Astrocyte of the spinal cord (primary cell): ENCODE measurements around the gene GNG13.
"Not testable (repeated sequence)": the region's sequence is repeated elsewhere in the genome, so short reads cannot be mapped to it uniquely, and the experiment has no call there.

Experiments used
- DNase-seq: peaks from one replicate; pipeline ENCODE4 v3.0.0; 2011; ENCODE audit warnings: low read depth, low spot score
- H3K4me3 ChIP-seq: 2 replicates; pipeline ENCODE4 v1.5.1; 2011; ENCODE audit warnings: low read depth, mild to moderate bottlenecking, low read length, moderate library complexity
- in situ Hi-C: cut with HindIII; loops from 2 replicates; pipeline ENCODE4 v1.10.0; 2017; ENCODE audit warnings: low sequenced_read_pairs
- TF ChIP-seq, protein P1 (sequence below): IDR thresholded peaks from 2 replicates; pipeline ENCODE4 v1.5.1; 2012; ENCODE audit warnings: low read depth, mild to moderate bottlenecking, low read length, inconsistent platforms

GNG13 gene

DNA sequence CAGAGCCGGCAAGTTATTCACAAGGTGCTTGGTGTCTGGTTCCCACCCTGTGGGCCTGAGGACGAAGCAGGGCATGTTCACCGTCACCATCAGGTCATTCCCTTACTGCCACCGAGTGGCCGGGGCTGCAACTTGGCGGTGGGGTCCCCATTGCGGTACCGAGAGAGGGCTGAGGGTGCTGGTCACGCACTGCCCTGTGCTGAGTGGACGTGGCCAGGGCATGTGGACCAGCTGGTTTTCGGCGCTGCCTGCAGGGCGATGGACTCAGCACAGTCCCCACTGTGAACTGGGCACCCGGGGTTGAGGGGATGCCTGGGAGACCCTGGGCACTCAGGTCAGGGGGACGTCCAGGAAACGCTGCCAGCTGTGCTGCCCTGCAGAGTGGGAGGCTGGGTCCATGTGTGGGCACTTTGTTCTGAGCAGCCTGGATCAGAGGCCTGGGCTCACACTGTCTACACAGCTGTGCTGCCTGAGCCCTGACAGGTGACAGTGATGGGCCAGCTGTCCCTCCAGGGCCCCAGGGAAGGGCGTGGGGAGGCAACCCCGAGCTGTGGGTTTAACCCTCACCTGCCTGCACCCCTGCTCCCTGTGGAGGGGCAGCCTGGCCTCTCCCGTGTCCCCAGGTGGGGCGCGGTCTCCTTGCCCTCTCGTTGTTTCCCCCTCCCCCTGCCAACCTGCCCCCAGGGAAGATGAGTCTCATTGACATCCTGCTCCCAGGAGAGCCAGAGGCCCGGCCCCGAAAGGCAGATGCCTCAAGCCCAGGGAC is 39.3 kb upstream of the GNG13 start:
- H3K4me3 ChIP-seq = no peak overlapping the region
- no peak for DNase-seq
- TF ChIP-seq, protein P1, sequence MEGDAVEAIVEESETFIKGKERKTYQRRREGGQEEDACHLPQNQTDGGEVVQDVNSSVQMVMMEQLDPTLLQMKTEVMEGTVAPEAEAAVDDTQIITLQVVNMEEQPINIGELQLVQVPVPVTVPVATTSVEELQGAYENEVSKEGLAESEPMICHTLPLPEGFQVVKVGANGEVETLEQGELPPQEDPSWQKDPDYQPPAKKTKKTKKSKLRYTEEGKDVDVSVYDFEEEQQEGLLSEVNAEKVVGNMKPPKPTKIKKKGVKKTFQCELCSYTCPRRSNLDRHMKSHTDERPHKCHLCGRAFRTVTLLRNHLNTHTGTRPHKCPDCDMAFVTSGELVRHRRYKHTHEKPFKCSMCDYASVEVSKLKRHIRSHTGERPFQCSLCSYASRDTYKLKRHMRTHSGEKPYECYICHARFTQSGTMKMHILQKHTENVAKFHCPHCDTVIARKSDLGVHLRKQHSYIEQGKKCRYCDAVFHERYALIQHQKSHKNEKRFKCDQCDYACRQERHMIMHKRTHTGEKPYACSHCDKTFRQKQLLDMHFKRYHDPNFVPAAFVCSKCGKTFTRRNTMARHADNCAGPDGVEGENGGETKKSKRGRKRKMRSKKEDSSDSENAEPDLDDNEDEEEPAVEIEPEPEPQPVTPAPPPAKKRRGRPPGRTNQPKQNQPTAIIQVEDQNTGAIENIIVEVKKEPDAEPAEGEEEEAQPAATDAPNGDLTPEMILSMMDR = no peak
- in situ Hi-C loops = no loop called here

DNA sequence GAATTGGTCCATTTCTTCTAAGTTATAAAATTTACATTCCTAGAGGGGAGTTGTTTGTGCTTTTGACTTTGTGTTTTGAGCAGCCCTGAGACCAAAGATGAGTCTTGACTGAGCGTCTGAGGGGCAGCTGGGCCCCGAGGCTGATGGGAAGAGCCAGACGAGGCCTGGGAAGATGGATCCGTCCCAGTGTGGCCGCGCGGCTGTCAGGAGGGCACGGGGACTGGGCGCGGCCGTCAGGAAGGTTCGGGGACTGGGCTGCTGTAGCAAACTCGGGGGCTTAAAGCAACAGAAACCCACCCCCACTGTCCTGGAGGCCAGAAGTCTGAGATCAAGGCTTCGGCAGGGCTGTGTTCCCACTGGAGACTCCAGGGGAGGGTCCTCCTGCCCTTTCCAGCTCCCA is 38.2 kb upstream of the GNG13 start:
- H3K4me3 ChIP-seq = no peak overlapping the region
- TF ChIP-seq, protein P1 = no peak
- no peak for DNase-seq
- in situ Hi-C loops = no loop called here

DNA sequence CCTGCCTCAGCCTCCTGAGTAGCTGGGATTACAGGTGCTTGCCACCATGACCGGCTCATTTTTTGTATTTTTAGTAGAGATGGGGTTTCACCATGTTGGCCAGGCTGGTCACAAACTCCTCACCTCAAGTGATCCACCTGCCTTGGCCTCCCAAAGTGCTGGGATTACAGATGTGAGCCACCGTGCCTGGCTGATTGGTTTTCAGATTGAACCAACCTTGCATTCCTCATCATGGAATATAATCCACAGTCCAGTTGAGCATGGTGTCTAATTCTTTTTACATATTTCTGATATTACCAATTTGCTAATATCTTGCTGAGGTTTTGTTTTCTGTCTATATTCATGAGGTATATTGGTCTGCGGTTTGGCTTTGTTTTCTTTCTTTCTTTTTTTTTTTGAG is 36.3 kb upstream of the GNG13 start:
- H3K4me3 ChIP-seq, DNase-seq, in situ Hi-C loops: not testable (repeated sequence)

DNA sequence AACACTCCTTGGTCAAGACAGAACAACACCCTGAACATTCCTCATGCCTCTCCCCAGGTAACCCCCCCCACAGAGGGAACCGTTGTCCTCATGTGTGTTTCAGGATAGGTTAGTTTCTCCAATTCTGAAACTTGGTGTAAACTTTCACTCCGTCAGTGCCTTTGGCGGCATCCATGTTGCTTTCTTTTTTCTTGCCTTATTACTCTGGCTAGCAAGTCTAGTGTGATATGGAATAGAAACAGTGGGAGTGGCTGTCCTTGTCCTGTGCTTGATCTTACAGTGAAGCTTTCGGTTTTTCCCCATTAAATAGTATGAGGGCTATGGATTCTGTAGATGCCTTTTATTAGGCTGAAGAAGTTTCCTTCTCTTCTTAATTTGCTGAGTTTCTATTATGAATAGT is 35.7 kb upstream of the GNG13 start:
- TF ChIP-seq, protein P1 = no peak
- no peak for DNase-seq
- in situ Hi-C loops = no loop called here
- H3K4me3 ChIP-seq = no peak overlapping the region

DNA sequence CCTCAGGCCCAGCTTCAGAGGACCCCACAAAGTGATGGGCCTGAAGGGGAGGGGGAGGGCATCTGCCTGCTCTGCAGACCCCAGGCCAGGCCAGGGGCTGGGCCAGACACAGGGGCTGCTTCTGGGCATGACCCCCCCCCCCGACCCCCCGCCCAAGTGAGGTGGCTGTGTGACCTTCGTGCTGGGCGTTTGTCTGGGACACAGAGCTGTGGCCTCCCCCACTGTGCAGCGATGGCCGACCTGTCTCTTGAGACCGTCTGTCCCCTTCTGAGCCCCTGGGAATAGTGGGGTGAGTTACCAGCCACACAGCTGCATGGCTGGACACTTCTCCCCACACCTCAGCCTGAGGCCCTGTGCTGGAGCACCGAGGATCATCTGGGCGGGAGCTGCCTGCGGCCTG is 34.8 kb upstream of the GNG13 start:
- no peak for DNase-seq
- H3K4me3 ChIP-seq = no peak overlapping the region
- TF ChIP-seq, protein P1 = no peak
- in situ Hi-C loops = no loop called here

DNA sequence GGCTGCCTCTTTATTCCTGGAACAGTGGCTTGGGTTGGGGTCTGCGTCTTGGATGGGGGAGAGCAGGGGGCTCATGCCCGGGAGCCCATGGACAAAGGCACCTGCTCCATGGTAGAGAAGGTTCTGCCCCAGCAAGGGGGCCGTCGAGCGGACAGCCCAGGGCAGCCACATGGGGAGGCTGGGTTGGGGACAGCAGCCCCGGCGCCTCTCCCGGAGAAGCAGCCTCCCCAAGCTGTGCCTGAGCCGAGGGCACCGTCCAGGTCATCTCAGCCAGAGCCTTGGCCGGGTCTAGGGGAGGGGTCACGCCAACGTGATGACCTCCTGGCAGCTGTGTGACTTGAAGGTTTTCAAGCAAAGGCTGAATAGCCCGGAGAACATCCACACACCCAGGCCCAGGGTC is 32.9 kb upstream of the GNG13 start:
- no peak for DNase-seq
- TF ChIP-seq, protein P1 = no peak
- H3K4me3 ChIP-seq = no peak overlapping the region
- in situ Hi-C loops = no loop called here

DNA sequence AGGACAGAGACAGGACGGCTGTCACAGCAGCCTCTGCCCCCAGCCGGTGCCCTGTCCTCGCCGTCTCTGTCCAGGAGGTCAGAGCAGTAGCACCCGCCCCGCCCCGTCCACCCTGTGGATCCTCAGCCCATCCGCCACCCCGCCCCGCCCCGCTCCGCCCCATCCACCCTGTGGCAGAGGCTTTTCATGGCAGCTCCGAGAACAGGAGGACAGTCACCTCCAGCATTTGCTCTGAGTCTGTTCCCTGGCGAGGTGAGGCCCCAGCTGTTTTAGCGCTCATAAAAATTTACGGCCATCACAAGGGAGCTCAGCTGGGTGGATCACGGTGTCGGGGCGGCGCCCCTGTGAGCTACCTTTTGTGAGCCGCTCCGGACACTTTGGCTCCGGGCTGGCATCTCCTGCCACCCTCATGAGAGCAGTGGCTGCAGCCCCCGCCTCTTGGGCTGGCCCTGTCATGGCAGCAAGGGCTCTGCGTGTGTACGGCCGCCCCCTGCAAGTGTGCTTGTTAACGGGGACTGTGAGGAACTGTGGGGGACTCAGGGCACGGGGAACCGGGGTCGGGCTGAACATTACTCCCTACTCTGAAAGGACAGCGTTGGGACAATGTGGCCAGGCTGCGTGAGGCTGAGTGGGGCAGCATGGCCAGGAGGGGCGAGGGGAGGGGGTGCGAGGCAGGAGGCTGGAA is 32.3 kb upstream of the GNG13 start:
- TF ChIP-seq, protein P1 = no peak
- in situ Hi-C loops = no loop called here
- no peak overlapping the region for H3K4me3 ChIP-seq
- no peak for DNase-seq
